ENCODE measurements around the gene AKR1C3. TPM values are rescaled to one million over a fixed set of nuclear protein-coding genes. Genes with fewer than 3 reads are reported as not detected.
"Not testable (repeated sequence)": the region's sequence is repeated elsewhere in the genome, so short reads cannot be mapped to it uniquely, and the experiment has no call there.

Gene AKR1C3
- 10 to 100 TPM; 21.0 to 29.6 TPM for total RNA-seq
- long read RNA-seq, donor 1, transcript AKR1C3-201 (9 exons, 1,807 nt), result major isoform, 10 of 10 reads
- long read RNA-seq, donor 1, partial matches to known transcripts, result 0 of 10 reads
- long read RNA-seq, donor 1, other reads (novel, unspliced or antisense), result 0 of 10 reads
- long read RNA-seq, donor 2, transcript AKR1C3-201 (9 exons, 1,807 nt), result major isoform, 45 of 45 reads
- long read RNA-seq, donor 2, partial matches to known transcripts, result 0 of 45 reads
- long read RNA-seq, donor 2, other reads (novel, unspliced or antisense), result 0 of 45 reads

GRCh38 chr10:5094265-5095205 is at the start of gene AKR1C3:
AKR1C3 (plus strand) TSS chr10:5094414; CDS start chr10:5094445, 31 bp downstream.
- intact Hi-C loops (cut with DNase I), result loop anchor here (10.0 kb wide), 1 partner anchor 240 kb away; no protein-coding TSS in a partner anchor
- DNase-seq (ENCODE audit: low spot score), result no peak

GRCh38 chr10:5045095-5045494 is 49.1 kb upstream of the AKR1C3 start:
- no peak for DNase-seq (ENCODE audit: low spot score)
- intact Hi-C loops (cut with DNase I), result no loop called here

GRCh38 chr10:5046410-5046809 is 47.8 kb upstream of the AKR1C3 start:
- DNase-seq (ENCODE audit: low spot score), result no peak
- intact Hi-C loops (cut with DNase I), result no loop called here

DNA sequence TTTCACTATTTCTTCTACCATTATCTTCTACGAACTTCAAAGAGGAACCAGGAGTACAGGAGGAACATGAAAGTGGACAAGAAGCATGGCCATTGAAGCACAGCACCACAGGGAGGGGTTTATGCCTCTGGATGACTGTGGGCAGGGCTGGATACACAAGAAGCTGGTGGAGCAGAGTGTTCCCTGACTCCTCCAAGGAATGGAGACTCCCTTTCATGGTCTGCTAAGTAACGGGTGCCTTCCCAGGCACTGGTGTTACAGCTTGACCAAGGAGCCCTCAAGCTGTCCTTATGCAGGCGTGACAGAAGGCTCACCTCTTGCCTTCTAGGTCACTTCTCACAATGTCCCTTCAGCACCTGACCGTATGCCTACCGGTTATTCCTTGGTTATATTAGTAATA is 47.2 kb upstream of the AKR1C3 start:
- intact Hi-C loops (cut with DNase I); DNase-seq (ENCODE audit: low spot score): not testable (repeated sequence)

GRCh38 chr10:5047912-5048628 is 46.1 kb upstream of the AKR1C3 start:
- no peak for DNase-seq (ENCODE audit: low spot score)
- intact Hi-C loops (cut with DNase I), result no loop called here

- DNase-seq (ENCODE audit: low spot score); intact Hi-C loops (cut with DNase I): not testable (repeated sequence)
Measured at GRCh38 chr10:5052951-5053500, 41.2 kb upstream of the AKR1C3 start.

- intact Hi-C loops (cut with DNase I), result not testable (repeated sequence)
Measured at GRCh38 chr10:5054831-5055230, 39.4 kb upstream of the AKR1C3 start.

GRCh38 chr10:5059267-5059666 is 34.9 kb upstream of the AKR1C3 start:
- intact Hi-C loops (cut with DNase I); DNase-seq (ENCODE audit: low spot score): not testable (repeated sequence)

More at GRCh38 chr10:5054831-5055230, 39.4 kb upstream of the AKR1C3 start:
- not testable (repeated sequence) for DNase-seq (ENCODE audit: low spot score)

DNA sequence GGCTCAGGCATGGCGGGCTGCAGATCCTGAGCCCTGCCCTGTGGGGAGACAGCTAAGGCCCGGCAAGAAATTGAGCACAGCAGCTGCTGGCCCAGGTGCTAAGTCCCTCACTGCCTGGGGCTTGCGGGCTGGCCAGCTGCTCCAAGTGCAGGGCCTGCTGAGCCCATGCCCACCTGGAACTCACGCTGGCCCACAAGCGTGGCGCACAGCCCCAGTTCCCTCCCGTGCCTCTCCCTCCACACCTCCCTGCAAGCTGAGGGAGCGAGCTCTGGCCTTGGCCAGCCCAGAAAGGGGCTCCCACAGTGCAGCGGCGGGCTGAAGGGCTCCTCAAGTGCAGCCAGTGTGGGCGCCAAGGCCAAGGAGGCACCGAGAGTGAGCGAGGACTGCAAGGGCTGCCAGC is 33.4 kb upstream of the AKR1C3 start:
- not testable (repeated sequence) for DNase-seq (ENCODE audit: low spot score)

GRCh38 chr10:5064656-5065055 is 29.6 kb upstream of the AKR1C3 start:
- intact Hi-C loops (cut with DNase I), result no loop called here

More for the DNA sequence above, 33.4 kb upstream of the AKR1C3 start:
- intact Hi-C loops (cut with DNase I), result not testable (repeated sequence)

GRCh38 chr10:5068274-5068984 is 25.8 kb upstream of the AKR1C3 start:
- intact Hi-C loops (cut with DNase I), result no loop called here
- DNase-seq (ENCODE audit: low spot score), result no peak

More at GRCh38 chr10:5064656-5065055, 29.6 kb upstream of the AKR1C3 start:
- DNase-seq (ENCODE audit: low spot score), result no peak

DNA sequence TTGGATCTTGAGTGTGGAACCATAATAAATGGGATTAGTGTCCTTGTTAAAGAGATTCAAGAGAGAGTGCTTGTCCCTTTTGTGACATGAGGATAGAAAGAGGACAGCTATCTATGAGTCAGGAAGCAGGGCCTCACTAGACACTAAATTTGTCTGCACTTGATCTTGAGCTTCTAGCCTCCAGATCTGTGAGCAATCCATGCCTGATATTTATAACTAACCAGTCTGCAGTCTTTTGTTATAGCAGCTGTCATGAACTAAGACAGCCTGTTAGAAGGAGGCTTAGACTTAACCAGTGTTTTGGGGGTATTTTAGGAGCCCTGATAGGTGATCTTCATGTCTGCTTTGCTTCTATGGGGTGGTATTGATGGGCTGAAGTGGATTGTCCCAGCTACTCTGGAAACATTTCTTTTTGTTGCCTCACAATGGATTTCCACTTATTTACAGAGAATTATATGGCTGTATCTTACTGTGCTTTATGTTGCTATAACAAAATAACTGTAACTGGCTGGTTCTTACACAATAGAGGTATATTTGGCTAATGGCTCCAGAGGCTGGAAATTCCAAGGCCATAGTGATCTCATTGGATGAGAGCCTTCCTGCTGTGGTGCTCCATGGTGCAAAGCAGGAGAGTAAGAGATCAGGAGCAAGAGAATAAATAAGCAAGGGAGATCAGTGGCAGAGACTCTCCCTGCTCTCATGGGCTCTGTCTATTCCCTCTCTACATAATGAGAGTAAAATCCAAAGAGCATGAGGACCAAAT is 23.4 kb upstream of the AKR1C3 start:
- DNase-seq (ENCODE audit: low spot score), result no peak
- intact Hi-C loops (cut with DNase I), result no loop called here

DNA sequence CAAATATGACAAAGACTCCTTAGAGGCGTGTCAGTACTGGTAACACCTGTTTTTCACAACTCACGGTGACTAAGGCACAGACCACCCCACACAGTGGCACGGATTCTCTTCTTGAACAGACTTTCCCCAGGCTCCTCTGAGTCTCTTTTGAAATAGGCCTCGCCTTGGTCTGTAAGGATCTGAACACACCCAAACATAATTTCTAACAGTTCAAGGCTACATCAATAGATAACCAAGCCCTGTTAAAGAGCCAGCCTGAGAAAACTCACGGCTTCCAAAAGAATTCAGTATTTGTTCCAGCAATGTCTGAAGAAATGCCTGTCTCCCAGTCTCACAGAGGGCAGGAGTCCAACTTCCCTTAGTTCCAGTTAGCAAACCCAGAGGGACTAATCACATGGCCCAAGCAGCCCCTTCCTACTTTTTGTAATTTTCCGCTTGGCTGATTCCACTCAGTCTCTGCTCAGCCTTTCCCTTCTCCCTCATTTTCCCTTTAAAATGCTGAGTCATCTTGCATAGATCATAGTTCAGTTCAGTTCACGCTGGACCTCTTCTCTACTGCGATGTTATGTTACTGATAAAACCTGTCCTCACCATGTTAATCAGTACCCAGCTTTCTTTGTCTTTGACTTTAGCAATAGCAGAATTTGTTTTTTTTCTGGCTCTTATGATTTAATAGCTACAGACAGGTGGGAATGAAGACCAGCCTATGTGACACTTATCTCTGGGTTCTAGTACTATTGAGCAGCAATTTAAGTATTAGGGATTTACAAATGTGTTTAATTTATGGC is 22.6 kb upstream of the AKR1C3 start:
- intact Hi-C loops (cut with DNase I), result no loop called here

DNA sequence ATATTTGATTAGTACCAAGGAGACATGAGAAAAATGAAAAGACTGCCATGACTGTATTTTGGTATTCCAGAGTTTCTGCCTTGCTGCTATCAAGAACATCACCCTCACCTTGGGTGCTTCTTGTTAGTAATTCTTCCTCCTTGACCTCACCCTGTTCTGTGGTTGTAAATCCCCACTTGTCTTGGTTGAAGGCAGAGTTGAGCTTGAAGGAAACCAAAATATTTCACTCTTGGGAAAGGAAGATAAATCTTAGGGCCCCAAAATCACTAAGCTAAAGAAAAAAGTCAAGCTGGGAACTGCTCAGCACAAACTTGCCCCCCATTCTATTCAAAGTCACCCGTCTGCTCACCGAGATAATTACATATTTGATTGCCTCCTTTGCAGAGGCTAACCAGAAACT is 20.6 kb upstream of the AKR1C3 start:
- intact Hi-C loops (cut with DNase I), result no loop called here

More for the DNA sequence above, 22.6 kb upstream of the AKR1C3 start:
- DNase-seq (ENCODE audit: low spot score), result no peak

DNA sequence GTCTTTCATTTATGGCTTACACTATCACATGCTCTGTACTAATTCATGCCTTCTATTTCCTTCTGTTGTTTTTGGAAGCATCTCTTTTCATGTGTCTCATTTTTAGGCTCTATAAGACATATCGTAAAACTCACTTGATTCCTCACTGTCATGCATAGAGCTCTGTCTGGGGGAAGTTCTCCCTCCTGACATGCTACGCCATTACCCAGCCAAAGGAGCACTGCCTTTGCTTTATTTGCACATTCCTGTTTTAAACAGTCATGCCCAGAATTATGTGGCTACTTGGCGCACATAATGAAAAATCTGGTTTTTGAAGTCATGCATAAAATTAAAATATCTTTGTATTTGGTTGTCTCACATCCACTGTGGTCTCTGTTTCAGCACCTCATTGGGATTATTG is 17.6 kb upstream of the AKR1C3 start:
- no peak for DNase-seq (ENCODE audit: low spot score)
- intact Hi-C loops (cut with DNase I), result no loop called here

More for the DNA sequence above, 20.6 kb upstream of the AKR1C3 start:
- no peak for DNase-seq (ENCODE audit: low spot score)

- intact Hi-C loops (cut with DNase I), result no loop called here
- no peak for DNase-seq (ENCODE audit: low spot score)
Measured at GRCh38 chr10:5078547-5079180, 15.6 kb upstream of the AKR1C3 start.

All from posterior vena cava (tissue), 2 donors.